Ectodermal cell (in vitro differentiated cells): ENCODE results near the gene ICA1.
"Not testable (repeated sequence)": the region's sequence is repeated elsewhere in the genome, so short reads cannot be mapped to it uniquely, and the experiment has no call there.

Source experiments
- H3K27ac ChIP-seq: 2 replicates; pipeline ENCODE4 v1.7.0; 2013; ENCODE audit warnings: mild to moderate bottlenecking, low read depth, low read length; ENCODE audit not compliant: insufficient read depth, poor library complexity, severe bottlenecking
- H3K27me3 ChIP-seq: 2 replicates; pipeline ENCODE4 v1.7.0; 2013; ENCODE audit warnings: mild to moderate bottlenecking, low read length; ENCODE audit not compliant: insufficient read depth, control insufficient read depth, poor library complexity, severe bottlenecking
- H3K36me3 ChIP-seq: one replicate; pipeline ENCODE4 v1.7.0; 2013; ENCODE audit warnings: low read length; ENCODE audit not compliant: control insufficient read depth, insufficient read depth
- H3K4me1 ChIP-seq: one replicate; pipeline ENCODE4 v1.7.0; 2013; ENCODE audit warnings: low read length; ENCODE audit not compliant: control insufficient read depth, insufficient read depth
- H3K4me3 ChIP-seq: 2 replicates; pipeline ENCODE4 v1.7.0; 2013; ENCODE audit warnings: low read depth, low read length, control low read depth; ENCODE audit not compliant: insufficient read depth
- H3K9me3 ChIP-seq: 2 replicates; pipeline ENCODE4 v1.7.0; 2013; ENCODE audit warnings: mild to moderate bottlenecking, low read length, moderate library complexity; ENCODE audit not compliant: control insufficient read depth
- WGBS, 2 experiments: methylation state at CpG; one replicate each; pipeline ENCODE4 v1.1.7; 2013; ENCODE audit warnings: missing lambda C conversion rate in 2 of 2; 5-methylcytosine and 5-hydroxymethylcytosine counted together

The ICA1 gene

GRCh38 chr7:8103282-8103681, 158.7 kb downstream of the ICA1 start:
- no peaks in the 10 kb centered on the region for H3K9me3 ChIP-seq
- no peaks in the 10 kb centered on the region for H3K36me3 ChIP-seq
- H3K4me1 ChIP-seq: no peaks in the 10 kb centered on the region
- WGBS, 2 experiments: 84 to 88% methylated on average over 9 of the region's 9 CpGs
- no peaks in the 10 kb centered on the region for H3K27me3 ChIP-seq
- H3K4me3 ChIP-seq: no peak overlapping the region
- H3K27ac ChIP-seq: no peak overlapping the region

GRCh38 chr7:8101292-8101691, 160.7 kb downstream of the ICA1 start:
- not testable (repeated sequence) for H3K27ac ChIP-seq, H3K9me3 ChIP-seq, H3K4me1 ChIP-seq, H3K27me3 ChIP-seq, H3K36me3 ChIP-seq, H3K4me3 ChIP-seq
- 88 to 96% methylated on average over 4 of the region's 4 CpGs for WGBS, 2 experiments

GRCh38 chr7:8094164-8095140, 167.5 kb downstream of the ICA1 start:
- no peak overlapping the region for H3K27ac ChIP-seq
- H3K27me3 ChIP-seq: no peaks in the 10 kb centered on the region
- no peak overlapping the region for H3K4me3 ChIP-seq
- H3K9me3 ChIP-seq: no peaks in the 10 kb centered on the region
- no peaks in the 10 kb centered on the region for H3K36me3 ChIP-seq
- WGBS, 2 experiments: 97 to 98% methylated on average over 6 to 8 of the region's 8 CpGs
- H3K4me1 ChIP-seq: no peaks in the 10 kb centered on the region

- no peaks in the 10 kb centered on the region for H3K9me3 ChIP-seq
- no peaks in the 10 kb centered on the region for H3K4me1 ChIP-seq
- 91 to 97% methylated on average over 2 of the region's 2 CpGs for WGBS, 2 experiments
- no peak overlapping the region for H3K4me3 ChIP-seq
- no peaks in the 10 kb centered on the region for H3K36me3 ChIP-seq
- H3K27ac ChIP-seq: no peak overlapping the region
- H3K27me3 ChIP-seq: no peaks in the 10 kb centered on the region
These were observed 169.8 kb downstream of the ICA1 start for GRCh38 chr7:8092140-8092539.

GRCh38 chr7:8089036-8089780, 172.8 kb downstream of the ICA1 start:
- 97% methylated on average over 6 of the region's 6 CpGs for WGBS, 2 experiments
- Histone ChIP-seq H3K4me3 (no peak overlapping the region), H3K36me3 (no peaks in the 10 kb centered on the region), H3K4me1 (peaks cover 6% of the 10 kb centered on the region), H3K27ac (no peak overlapping the region), H3K9me3 (no peaks in the 10 kb centered on the region), H3K27me3 (no peaks in the 10 kb centered on the region)

GRCh38 chr7:8086239-8086638, 175.7 kb downstream of the ICA1 start:
- H3K9me3 ChIP-seq: no peaks in the 10 kb centered on the region
- H3K27ac ChIP-seq: no peak overlapping the region
- H3K4me1 ChIP-seq: peaks cover 6% of the 10 kb centered on the region
- H3K4me3 ChIP-seq: no peak overlapping the region
- no peaks in the 10 kb centered on the region for H3K36me3 ChIP-seq
- H3K27me3 ChIP-seq: no peaks in the 10 kb centered on the region
- WGBS, 2 experiments: 89 to 92% methylated on average over 6 of the region's 6 CpGs

- peaks cover 6% of the 10 kb centered on the region for H3K4me1 ChIP-seq
- WGBS, 2 experiments: 67 to 75% methylated on average over 1 of the region's 3 CpGs
- H3K27ac ChIP-seq: no peak overlapping the region
- no peaks in the 10 kb centered on the region for H3K27me3 ChIP-seq
- no peak overlapping the region for H3K4me3 ChIP-seq
- H3K9me3 ChIP-seq: no peaks in the 10 kb centered on the region
- no peaks in the 10 kb centered on the region for H3K36me3 ChIP-seq
These were observed 176.5 kb downstream of the ICA1 start for GRCh38 chr7:8085420-8085819.

GRCh38 chr7:8084836-8085235, 177.1 kb downstream of the ICA1 start:
- no peaks in the 10 kb centered on the region for H3K27me3 ChIP-seq
- H3K36me3 ChIP-seq: no peaks in the 10 kb centered on the region
- H3K27ac ChIP-seq: no peak overlapping the region
- no peak overlapping the region for H3K4me3 ChIP-seq
- peaks cover 6% of the 10 kb centered on the region for H3K4me1 ChIP-seq
- no peaks in the 10 kb centered on the region for H3K9me3 ChIP-seq
- WGBS, 2 experiments: 79 to 82% methylated on average over 3 to 4 of the region's 5 CpGs

- H3K4me1 ChIP-seq: peaks cover 6% of the 10 kb centered on the region
- H3K36me3 ChIP-seq: no peaks in the 10 kb centered on the region
- H3K27me3 ChIP-seq: no peaks in the 10 kb centered on the region
- WGBS, 2 experiments: 91 to 100% methylated on average over 2 of the region's 2 CpGs
- H3K27ac ChIP-seq: no peak overlapping the region
- no peaks in the 10 kb centered on the region for H3K9me3 ChIP-seq
- H3K4me3 ChIP-seq: no peak overlapping the region
These were observed 179.2 kb downstream of the ICA1 start for GRCh38 chr7:8082762-8083161.

- H3K4me1 ChIP-seq: no peaks in the 10 kb centered on the region
- no peaks in the 10 kb centered on the region for H3K27me3 ChIP-seq
- no peaks in the 10 kb centered on the region for H3K36me3 ChIP-seq
- no peaks in the 10 kb centered on the region for H3K9me3 ChIP-seq
- H3K4me3 ChIP-seq: no peak overlapping the region
- H3K27ac ChIP-seq: no peak overlapping the region
These were observed 183.5 kb downstream of the ICA1 start for GRCh38 chr7:8078418-8078817.
